ENCODE data around the gene CIAO2B. TPM values are rescaled to one million over a fixed set of nuclear protein-coding genes. Genes with fewer than 3 reads are reported as not detected.

CIAO2B gene
- total and polyA plus RNA-seq, 5 donors, result 82.8 to 239 (median 103) TPM

- intact Hi-C loops (cut with DNase I), result loop anchor here in 3 of 4 donors (5.0 to 10.0 kb wide), 2 partner anchors 37 to 50 kb away; partner anchors contain the start of gene CIAO2B (in 2 of the 3)
- Histone ChIP-seq H3K4me3 (ENCODE audit: low read length) (no peak overlapping the region), H3K4me1 (ENCODE audit: control insufficient read depth, insufficient read depth, low read length) (peaks cover 8% of the 10 kb centered on the region), H3K9me3 (ENCODE audit: control insufficient read depth, low read length) (no peaks in the 10 kb centered on the region), H3K27me3 (ENCODE audit: control insufficient read depth, insufficient read depth) (no peaks in the 10 kb centered on the region), H3K27ac (ENCODE audit: low read length) (no peak overlapping the region)
- WGBS, result 38% methylated on average over 11 of the region's 11 CpGs
- DNase-seq (peak; percentile 61 to 84 (median 81)), ATAC-seq (peak; percentile 78 to 82)
Observed at GRCh38 chr16:66894948-66895688, 39.1 kb downstream of the CIAO2B start.

- H3K27me3 ChIP-seq (ENCODE audit: control insufficient read depth, insufficient read depth), result no peaks in the 10 kb centered on the region
- H3K4me3 ChIP-seq (ENCODE audit: low read length), result no peak overlapping the region
- WGBS, result 80% methylated on average over 2 of the region's 2 CpGs
- intact Hi-C loops (cut with DNase I), result loop anchor here in 1 of 4 donors (10.0 kb wide), 1 partner anchor 51 kb away; no protein-coding TSS in a partner anchor
- DNase-seq, result no peak
- no peak for ATAC-seq
- no peak overlapping the region for H3K27ac ChIP-seq (ENCODE audit: low read length)
- H3K9me3 ChIP-seq (ENCODE audit: control insufficient read depth, low read length), result no peaks in the 10 kb centered on the region
- H3K4me1 ChIP-seq (ENCODE audit: control insufficient read depth, insufficient read depth, low read length), result peaks cover under 1% of the 10 kb centered on the region
Observed at GRCh38 chr16:66894055-66894454, 40.1 kb downstream of the CIAO2B start.

DNA sequence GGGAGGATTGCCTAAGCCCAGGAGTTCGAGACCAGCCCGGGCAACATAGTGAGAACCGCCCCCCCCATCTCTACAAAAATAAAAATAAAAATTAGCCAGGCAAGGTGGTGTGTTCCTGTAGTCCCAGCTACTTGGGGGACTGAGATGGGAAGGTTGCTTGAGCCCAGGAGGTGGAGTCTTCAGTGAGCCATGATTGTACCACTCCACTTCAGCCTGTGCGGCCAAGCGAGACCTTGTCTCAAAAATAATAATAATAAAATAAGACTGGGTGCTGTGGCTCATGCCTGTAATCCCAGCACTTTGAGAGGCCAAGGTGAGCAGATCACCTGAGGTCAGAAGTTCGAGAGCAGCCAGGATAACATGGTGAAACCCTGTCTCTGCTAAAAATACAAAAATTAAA lies 42.4 kb downstream of the CIAO2B start:
- Histone ChIP-seq H3K9me3 (ENCODE audit: control insufficient read depth, low read length) (no peaks in the 10 kb centered on the region), H3K4me3 (ENCODE audit: low read length) (no peak overlapping the region), H3K27me3 (ENCODE audit: control insufficient read depth, insufficient read depth) (no peaks in the 10 kb centered on the region), H3K4me1 (ENCODE audit: control insufficient read depth, insufficient read depth, low read length) (no peaks in the 10 kb centered on the region), H3K27ac (ENCODE audit: low read length) (no peak overlapping the region)
- ATAC-seq (no peak), DNase-seq (no peak)
- WGBS, result 93% methylated on average over 6 of the region's 6 CpGs
- intact Hi-C loops (cut with DNase I), result loop anchor here in 1 of 4 donors (10.0 kb wide), 1 partner anchor 53 kb away; no protein-coding TSS in a partner anchor

DNA sequence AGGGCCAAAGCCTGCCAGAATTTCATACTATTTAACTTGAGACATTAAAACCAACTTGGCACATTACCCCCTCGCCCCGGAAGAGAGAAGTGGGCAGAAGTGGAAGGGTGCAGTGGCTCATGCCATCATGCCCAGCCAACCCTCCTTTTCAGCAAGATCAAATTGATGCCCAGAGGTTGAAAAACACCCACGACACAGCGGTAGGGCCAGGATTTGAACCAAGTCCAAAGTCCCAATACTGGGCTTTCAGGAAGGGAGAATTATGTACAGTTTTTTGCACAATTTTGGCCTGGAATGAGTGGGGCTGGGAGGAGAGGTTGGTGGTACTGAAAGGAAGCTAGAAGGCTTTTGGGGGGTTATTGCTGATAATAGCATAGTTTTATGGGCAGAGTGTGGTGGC lies 42.8 kb downstream of the CIAO2B start:
- H3K9me3 ChIP-seq (ENCODE audit: control insufficient read depth, low read length), result no peaks in the 10 kb centered on the region
- no peak overlapping the region for H3K27ac ChIP-seq (ENCODE audit: low read length)
- H3K4me3 ChIP-seq (ENCODE audit: low read length), result no peak overlapping the region
- no peak for ATAC-seq
- 86% methylated on average over 4 of the region's 4 CpGs for WGBS
- DNase-seq, result peak in 1 of 3 donors; percentile 16
- intact Hi-C loops (cut with DNase I), result loop anchor here in 1 of 4 donors (10.0 kb wide), 1 partner anchor 53 kb away; no protein-coding TSS in a partner anchor
- no peaks in the 10 kb centered on the region for H3K4me1 ChIP-seq (ENCODE audit: control insufficient read depth, insufficient read depth, low read length)
- H3K27me3 ChIP-seq (ENCODE audit: control insufficient read depth, insufficient read depth), result no peaks in the 10 kb centered on the region

DNA sequence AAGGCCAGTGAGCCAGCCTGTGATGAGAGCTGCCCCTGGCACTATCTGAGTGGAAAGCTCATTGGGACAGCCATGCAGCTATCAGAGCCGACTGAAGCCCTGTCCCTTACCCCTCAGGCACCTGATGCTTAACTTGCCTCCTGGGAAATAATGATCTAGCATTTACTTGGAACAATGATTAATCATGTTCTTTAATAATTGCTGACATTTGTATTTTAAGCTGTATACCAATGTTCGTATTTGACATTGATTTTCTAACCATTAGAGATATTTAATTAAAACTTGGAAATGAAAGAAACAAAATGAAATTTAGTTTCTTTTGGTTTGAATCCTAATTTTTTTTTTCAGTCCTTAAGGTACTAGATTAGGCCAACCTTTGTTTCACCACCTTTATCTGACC lies 43.4 kb downstream of the CIAO2B start:
- DNase-seq, result no peak
- H3K4me3 ChIP-seq (ENCODE audit: low read length), result no peak overlapping the region
- no peak for ATAC-seq
- intact Hi-C loops (cut with DNase I), result loop anchor here in 1 of 4 donors (10.0 kb wide), 1 partner anchor 54 kb away; no protein-coding TSS in a partner anchor
- no peak overlapping the region for H3K27ac ChIP-seq (ENCODE audit: low read length)
- no peaks in the 10 kb centered on the region for H3K4me1 ChIP-seq (ENCODE audit: control insufficient read depth, insufficient read depth, low read length)
- H3K27me3 ChIP-seq (ENCODE audit: control insufficient read depth, insufficient read depth), result no peaks in the 10 kb centered on the region
- no peaks in the 10 kb centered on the region for H3K9me3 ChIP-seq (ENCODE audit: control insufficient read depth, low read length)
- WGBS, result 70% methylated on average over 2 of the region's 2 CpGs

DNA sequence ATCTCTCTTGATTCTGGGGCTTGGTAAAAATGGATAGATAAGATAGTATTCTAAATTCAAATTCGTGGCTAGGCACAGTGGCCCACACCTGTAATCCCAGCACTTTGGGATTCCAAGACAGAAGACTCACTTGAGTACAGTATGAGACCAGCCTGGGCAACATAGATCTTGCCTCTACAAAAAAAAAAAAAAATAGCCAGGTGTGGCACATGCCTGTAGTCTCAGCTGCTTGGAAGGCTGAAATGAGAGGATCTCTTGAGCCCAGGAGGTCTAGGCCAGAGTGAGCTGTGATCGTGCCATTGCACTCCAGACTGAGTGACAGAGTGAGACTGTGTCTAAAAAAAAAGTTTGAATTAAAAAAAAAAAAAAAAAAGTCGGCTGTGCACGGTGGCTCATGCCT lies 44.6 kb downstream of the CIAO2B start:
- Histone ChIP-seq H3K4me3 (ENCODE audit: low read length) (no peak overlapping the region), H3K27ac (ENCODE audit: low read length) (no peak overlapping the region), H3K27me3 (ENCODE audit: control insufficient read depth, insufficient read depth) (no peaks in the 10 kb centered on the region), H3K9me3 (ENCODE audit: control insufficient read depth, low read length) (no peaks in the 10 kb centered on the region), H3K4me1 (ENCODE audit: control insufficient read depth, insufficient read depth, low read length) (no peaks in the 10 kb centered on the region)
- DNase-seq (no peak), ATAC-seq (no peak)
- intact Hi-C loops (cut with DNase I), result loop anchor here in 1 of 4 donors (10.0 kb wide), 1 partner anchor 55 kb away; no protein-coding TSS in a partner anchor
- WGBS, result 52% methylated on average over 4 of the region's 4 CpGs

- WGBS, result 90% methylated on average over 6 of the region's 6 CpGs
- Histone ChIP-seq H3K27ac (ENCODE audit: low read length) (no peak overlapping the region), H3K27me3 (ENCODE audit: control insufficient read depth, insufficient read depth) (no peaks in the 10 kb centered on the region), H3K4me1 (ENCODE audit: control insufficient read depth, insufficient read depth, low read length) (no peaks in the 10 kb centered on the region), H3K9me3 (ENCODE audit: control insufficient read depth, low read length) (no peaks in the 10 kb centered on the region), H3K4me3 (ENCODE audit: low read length) (no peak overlapping the region)
- DNase-seq (no peak), ATAC-seq (no peak)
- intact Hi-C loops (cut with DNase I), result no loop called here
Observed at GRCh38 chr16:66888647-66889615, 45.3 kb downstream of the CIAO2B start.

DNA sequence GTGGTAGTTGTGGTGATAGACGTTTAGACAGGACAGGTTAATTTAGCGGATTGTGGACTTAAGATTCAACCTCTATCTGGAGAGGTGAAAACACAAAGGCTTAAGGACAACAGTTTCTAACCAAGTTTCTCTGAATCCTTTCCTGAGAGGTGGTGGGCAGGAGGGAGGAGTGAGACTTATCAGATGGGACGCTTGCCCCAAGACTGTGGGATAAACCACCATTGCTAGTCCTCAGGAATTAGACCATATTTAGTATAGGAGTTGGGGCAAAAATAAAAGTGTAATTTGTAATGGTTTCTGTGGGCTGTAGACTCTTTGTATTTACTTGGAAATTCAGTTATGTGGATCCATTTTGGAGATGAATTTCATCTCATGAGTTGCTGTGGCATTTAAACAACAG lies 47.3 kb downstream of the CIAO2B start:
- ATAC-seq (no peak), DNase-seq (no peak)
- WGBS, result 75% methylated on average over 3 of the region's 3 CpGs
- H3K27me3 ChIP-seq (ENCODE audit: control insufficient read depth, insufficient read depth), result no peaks in the 10 kb centered on the region
- no peaks in the 10 kb centered on the region for H3K4me1 ChIP-seq (ENCODE audit: control insufficient read depth, insufficient read depth, low read length)
- H3K27ac ChIP-seq (ENCODE audit: low read length), result no peak overlapping the region
- H3K9me3 ChIP-seq (ENCODE audit: control insufficient read depth, low read length), result no peaks in the 10 kb centered on the region
- no peak overlapping the region for H3K4me3 ChIP-seq (ENCODE audit: low read length)
- intact Hi-C loops (cut with DNase I), result no loop called here

DNA sequence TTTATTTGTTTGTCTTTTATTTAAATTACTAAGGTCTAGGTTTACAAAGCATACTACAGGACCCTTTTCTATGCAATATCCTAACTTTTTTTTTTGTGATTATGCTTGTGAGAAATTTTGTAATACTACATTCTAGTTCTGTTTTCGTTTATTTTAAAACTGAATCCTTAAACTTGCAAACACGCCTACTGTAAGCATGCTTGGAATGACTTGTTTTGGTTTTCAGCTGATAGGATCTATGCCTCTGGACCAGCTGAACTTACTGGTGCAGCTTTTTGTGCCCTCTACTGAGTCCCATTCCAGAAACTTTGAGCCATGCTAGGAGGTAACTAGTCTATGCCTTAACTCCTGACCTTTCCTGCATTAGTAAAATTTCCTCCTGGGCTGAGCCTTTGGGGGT lies 47.9 kb downstream of the CIAO2B start:
- intact Hi-C loops (cut with DNase I), result no loop called here
- no peak for ATAC-seq
- H3K27ac ChIP-seq (ENCODE audit: low read length), result no peak overlapping the region
- H3K27me3 ChIP-seq (ENCODE audit: control insufficient read depth, insufficient read depth), result no peaks in the 10 kb centered on the region
- no peaks in the 10 kb centered on the region for H3K9me3 ChIP-seq (ENCODE audit: control insufficient read depth, low read length)
- no peak for DNase-seq
- 81% methylated on average over 2 of the region's 2 CpGs for WGBS
- H3K4me1 ChIP-seq (ENCODE audit: control insufficient read depth, insufficient read depth, low read length), result no peaks in the 10 kb centered on the region
- no peak overlapping the region for H3K4me3 ChIP-seq (ENCODE audit: low read length)

DNA sequence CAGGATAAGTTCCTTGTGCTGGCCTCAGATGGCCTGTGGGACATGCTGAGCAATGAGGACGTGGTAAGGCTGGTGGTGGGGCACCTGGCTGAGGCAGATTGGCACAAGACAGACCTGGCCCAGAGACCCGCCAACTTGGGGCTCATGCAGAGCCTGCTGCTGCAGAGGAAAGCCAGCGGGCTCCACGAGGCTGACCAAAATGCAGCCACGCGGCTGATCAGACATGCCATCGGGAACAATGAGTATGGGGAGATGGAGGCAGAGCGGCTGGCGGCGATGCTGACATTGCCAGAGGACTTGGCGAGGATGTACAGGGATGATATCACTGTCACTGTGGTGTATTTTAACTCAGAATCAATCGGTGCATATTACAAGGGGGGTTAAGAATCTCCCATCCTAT lies 48.7 kb downstream of the CIAO2B start:
- intact Hi-C loops (cut with DNase I), result no loop called here
- WGBS, result 89% methylated on average over 12 of the region's 12 CpGs
- Histone ChIP-seq H3K27me3 (ENCODE audit: control insufficient read depth, insufficient read depth) (no peaks in the 10 kb centered on the region), H3K4me1 (ENCODE audit: control insufficient read depth, insufficient read depth, low read length) (no peaks in the 10 kb centered on the region), H3K9me3 (ENCODE audit: control insufficient read depth, low read length) (no peaks in the 10 kb centered on the region), H3K4me3 (ENCODE audit: low read length) (no peak overlapping the region), H3K27ac (ENCODE audit: low read length) (no peak overlapping the region)
- ATAC-seq (no peak), DNase-seq (peak in 1 of 3 donors; percentile 49)

DNA sequence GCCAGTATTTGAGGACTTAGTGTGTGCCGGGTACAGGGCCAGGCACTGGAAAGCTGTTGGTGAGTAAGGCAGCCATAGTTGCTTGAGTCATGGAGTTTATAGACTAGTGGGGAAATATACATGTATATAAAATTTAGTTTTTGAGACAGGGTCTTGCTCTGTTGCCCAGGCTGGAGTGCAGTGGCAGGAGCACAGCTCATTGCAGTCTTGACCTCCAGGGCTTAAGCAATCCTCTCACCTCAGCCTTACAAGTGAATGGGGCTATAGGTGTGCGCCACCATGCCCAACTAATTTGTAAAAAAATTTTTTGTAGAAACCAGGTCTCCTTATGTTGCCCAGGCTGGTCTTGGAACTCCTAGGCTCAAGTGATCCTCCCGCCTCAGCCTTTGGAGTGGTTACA lies 51.5 kb downstream of the CIAO2B start:
- no peaks in the 10 kb centered on the region for H3K27me3 ChIP-seq (ENCODE audit: control insufficient read depth, insufficient read depth)
- no peak for ATAC-seq
- H3K9me3 ChIP-seq (ENCODE audit: control insufficient read depth, low read length), result no peaks in the 10 kb centered on the region
- no peak overlapping the region for H3K27ac ChIP-seq (ENCODE audit: low read length)
- DNase-seq, result no peak
- H3K4me3 ChIP-seq (ENCODE audit: low read length), result no peak overlapping the region
- H3K4me1 ChIP-seq (ENCODE audit: control insufficient read depth, insufficient read depth, low read length), result no peaks in the 10 kb centered on the region
- WGBS, result 97% methylated on average over 3 of the region's 3 CpGs
- intact Hi-C loops (cut with DNase I), result no loop called here
